Epidermal melanocyte (primary cell): ENCODE data around the gene EPC2.

Source experiments
- DNase-seq: peaks from one replicate; pipeline ENCODE4 v3.0.0; 2011; ENCODE audit warnings: low spot score; ENCODE audit not compliant: insufficient read length

EPC2 gene

DNA sequence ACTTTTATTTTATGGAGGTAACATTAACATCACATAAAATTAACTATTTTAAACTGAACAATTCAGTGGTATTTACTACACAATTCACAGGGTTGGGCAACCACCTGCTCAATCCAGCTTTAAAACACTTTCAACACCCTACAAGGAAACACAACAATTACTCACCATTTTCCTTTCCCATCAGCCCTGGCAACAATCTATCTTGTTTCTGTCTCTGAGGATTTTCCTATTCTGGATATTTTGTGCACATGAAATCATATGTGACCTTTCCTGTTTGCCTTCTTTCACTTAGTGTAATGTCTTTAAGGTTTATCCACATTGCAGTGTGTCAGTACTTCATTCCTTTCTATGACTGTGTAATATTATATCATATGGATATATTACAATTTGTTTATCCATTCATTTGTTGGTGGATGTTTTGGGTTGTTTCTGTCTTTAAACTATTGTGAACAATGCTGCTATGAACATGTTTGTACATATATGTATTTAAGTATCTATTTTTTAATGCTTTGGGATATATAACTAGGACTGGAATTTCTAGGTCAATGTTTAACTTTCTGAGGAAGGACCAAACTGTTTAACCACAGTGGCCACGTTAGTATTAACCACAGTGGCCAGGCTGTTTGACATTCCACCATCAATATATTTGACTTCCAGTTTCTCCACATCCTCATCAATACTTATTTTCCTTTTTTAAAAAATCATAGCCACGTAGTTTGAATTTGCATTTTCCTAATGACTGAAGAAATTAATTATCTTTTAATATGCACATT is 158.1 kb downstream of the EPC2 start:
- no peak for DNase-seq

DNA sequence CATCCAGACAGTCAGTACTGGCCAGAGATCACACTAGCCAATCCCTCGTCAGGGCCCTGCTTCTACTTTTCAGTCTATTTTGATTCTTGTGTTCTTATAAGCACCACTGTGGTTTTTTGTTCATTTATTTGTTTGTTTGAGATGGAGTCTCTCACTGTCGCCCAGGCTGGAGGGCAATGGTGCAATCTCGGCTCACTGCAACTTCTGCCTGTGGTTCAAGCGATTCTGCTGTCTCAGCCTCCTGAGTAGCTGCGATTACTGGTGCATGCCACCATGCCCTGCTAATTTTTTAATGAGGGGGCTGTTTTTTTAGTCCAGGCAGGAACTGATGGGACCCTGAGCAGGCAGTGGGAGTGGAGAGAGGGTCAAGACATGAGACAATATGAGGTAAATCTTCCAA is 165.5 kb downstream of the EPC2 start:
- no peak for DNase-seq

DNA sequence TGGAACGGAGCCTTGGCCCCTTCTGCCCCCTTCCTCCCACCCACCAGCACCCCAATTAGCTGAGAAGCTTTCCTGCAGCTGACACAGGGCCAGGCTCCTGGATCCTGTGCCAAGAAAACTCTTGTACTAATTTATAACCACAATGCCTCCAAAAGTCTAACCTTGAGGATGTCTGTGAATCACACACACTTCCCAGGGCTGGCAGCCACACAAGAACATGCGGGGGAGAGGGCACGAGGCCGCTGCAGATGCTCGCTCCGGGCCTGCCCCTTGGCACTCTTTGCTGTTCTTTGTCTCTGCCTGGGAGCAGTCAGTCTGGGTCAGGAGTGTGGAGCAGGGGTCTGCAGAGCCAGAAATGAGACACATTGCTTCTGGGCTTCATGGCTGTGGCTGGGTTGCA is 167.8 kb downstream of the EPC2 start:
- DNase-seq = no peak

DNA sequence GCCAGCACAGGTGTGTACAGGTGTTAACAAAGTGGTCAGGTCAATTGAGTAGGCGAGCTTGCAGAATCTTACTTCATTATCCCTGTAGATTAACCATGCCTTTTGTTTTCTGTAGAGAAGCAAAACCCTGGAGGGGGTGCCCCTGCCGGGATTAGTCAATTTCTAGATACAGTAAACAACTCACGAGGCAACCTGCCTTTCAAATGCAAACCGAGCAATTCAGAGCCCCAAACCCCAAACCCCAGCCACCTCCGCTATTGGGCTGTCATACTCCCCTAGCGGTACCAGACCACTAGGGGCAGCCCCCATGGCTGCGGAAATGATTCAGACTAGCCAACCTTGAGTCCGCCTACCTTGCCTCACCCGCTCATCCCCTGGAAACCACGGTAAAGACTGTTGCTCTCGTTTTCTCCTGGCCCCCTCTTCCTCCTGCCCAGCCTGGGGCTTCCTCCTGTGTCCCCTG is 169.1 kb downstream of the EPC2 start:
- no peak for DNase-seq

DNA sequence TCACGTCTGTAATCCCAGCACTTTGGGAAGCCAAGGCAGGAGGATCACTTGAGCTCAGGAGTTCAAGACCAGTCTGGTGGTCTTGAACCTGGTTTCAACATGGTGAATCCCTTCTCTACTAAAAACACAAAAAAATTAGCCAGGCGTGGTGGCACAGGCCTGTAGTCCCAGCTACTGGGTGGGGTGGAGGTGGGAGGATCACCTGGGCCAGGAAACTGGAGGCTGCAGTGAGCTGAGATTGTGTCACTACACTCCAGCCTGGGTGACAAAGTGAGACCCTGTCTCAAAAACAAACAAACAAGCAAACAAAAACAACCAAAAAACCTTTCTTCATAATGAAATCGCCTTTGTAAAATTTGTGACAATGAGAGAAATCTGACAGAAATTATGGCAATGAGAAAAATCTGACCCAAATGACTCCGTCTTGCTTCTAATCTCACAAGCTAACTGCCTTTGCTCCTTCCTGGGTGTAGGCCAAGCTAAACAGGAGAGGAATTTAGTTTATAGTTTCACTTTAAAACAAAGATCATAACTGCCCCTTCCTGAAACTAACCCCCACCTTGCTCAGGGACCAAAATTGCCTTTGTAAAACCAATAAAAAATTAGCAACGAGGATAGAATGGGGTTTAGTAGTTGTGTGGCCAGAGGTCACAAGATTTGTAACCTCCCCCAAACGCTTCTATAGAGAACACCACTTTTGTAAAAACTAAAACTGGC is 169.8 kb downstream of the EPC2 start:
- no peak for DNase-seq

DNA sequence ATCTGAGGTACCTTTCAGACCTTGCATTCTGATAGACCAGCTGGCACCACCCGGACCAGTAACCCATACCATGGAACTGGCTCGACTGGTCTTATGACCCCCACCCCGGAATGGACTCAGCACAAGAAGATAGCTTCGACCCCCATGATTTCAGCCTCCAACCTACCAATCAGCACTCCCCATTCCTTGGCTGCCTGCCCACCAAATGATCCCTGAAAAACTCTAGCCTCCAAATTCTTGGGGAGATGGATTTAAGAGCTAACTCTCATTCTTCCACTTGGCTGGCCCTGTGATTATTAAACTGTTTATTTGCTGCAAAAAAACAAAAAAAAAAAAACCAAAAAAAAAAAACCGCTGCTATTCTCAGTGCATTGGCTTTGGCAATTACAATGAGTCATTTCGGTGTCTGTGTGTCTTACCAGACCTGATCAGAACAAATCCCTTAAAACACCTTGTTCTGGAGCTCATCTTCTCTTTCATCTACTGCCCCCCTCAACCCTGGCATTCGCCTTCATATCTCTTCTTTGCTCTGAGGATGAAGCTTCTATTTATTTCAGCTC is 170.4 kb downstream of the EPC2 start:
- DNase-seq = no peak

DNA sequence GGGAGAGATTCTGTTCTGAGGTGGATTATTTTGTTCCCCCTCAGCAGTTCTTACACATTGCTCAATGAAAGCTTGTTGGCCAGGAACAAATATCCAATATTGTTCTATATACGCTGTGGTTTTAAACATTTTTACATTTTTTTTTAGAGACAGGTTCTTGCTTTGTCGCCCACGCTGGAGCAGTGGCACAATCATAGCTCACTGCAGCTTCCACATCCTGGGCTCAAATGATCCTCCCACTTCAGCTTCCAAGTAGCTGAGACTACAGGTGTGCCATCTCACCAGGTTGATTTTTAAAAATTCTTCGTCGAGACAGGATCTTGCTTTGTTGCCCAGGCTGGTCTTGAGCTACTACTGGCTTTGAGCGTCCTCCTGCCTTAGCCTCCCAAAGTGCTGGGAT is 171.6 kb downstream of the EPC2 start:
- DNase-seq = no peak

DNA sequence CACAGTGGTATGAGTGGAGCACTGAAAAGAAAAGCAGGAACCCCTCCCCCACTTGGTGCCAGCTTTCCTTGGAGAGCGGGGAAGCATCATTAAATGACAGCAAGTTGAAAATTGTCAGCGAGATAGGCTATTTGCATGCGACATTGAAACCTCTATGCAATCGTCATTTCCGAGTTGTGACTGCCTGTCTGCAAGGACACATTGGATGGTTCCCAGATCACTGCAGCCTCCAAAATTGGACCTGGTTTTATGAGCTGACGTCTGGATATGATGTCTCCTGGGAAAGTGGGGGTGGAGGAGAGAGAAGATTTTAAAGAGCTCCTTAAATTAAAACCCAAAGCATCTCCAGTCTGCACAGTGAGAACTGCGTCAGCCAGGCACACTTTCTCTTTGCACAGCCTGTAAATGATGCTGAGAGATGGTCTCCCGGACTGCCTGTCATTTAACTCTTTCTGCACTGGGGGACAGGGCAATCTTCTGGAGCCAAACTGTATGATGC is 172.7 kb downstream of the EPC2 start:
- DNase-seq = no peak

DNA sequence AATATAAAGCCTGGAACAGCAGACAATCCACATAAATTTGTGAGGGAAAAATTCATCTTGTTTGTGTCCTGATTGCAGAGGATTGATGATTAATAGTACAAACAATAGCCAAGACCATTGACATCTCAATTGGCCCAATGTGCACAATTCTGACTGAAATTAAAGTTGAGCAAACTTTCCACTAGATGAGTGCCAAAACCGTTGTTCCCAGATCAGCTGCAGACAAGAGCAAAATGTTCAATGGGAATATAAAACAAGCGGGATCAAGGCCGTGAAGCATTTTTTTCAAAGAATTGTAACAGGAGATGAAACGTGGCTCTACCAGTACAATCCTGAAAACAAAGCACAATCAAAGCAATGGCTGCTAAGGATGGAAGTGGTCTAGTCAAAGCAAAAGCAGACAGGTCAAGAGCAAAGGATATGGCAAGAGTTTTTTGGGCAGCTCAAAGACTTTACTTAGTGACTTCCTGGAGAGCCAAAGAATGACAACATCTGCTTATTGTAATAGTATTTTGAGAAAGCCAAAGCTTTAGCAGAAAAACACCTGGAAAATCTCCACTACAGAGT is 174.6 kb downstream of the EPC2 start:
- DNase-seq = no peak

DNA sequence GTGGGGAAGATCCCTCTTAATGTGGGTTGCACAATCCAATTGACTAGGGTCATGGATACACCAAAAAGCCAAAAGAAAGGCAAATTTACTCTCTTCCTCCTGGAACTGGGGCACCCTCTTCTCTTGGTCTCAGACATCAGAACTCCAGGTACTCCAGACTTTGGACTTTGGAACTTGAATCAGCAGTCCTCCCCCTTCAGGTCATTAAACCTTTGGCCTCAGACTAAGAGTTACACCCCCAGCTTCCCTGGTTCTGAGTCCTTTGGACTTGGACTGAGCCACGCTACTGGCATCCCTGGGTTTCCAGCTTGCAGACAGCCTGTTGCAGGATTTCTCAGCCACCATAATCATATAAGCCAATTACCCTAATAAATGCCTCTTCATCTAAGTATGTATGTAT is 179.6 kb downstream of the EPC2 start:
- no peak for DNase-seq

DNA sequence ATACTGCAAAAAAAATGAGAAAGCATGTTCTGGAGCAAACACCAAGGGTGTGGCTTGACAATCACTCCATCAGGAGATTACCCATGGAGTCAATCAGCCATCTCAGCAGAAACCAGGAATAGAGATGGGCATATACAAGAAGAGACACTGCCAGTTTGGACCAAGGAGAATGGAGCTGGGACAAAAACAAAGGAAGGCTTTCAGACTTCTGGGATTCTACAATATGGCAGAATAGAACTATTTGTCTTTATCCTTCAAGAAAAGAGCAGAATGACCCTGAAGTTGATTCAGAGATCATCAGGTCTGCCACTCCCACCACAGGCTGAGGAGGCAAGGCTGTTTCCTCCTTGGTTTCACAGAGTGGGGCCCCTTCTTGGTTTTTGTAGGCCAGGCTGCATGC is 182.2 kb downstream of the EPC2 start:
- no peak for DNase-seq

DNA sequence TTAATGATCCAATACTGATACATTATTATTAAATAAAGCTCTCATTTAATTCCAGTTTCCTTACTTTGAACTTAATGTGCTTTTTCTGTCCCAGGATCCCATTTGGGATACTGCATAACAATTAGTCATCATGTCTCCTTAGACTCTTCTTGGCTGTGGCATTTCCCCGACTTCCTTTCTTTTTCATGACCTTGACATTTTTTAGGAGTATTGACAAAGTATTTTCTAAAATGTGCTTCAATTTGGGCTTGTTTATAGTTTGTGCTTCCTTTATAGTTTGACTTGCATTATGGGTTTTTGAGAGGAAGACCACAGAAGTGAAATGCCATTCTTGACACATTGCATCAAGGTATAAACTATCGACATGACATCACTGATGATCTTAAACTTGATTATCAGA is 184.4 kb downstream of the EPC2 start:
- DNase-seq = no peak

DNA sequence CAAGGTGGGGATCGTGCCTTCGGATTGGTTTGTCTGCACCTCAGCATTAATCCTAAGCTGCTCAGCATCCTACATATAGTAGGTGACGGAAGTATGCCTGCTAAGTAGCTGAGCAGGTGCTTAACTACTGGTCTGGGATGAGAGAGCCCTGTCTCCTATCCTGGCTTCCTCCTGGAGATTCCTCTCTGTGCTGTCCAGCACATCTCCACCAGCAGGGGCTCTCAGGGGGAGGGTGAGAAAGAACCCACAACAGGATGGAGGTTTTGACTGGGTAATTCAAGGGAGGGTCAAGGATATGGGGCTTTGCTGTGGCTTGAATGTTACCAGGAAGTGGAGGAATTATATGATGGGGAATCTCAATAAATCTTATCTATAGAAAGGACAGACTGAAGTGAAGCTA is 185.1 kb downstream of the EPC2 start:
- DNase-seq = no peak

DNA sequence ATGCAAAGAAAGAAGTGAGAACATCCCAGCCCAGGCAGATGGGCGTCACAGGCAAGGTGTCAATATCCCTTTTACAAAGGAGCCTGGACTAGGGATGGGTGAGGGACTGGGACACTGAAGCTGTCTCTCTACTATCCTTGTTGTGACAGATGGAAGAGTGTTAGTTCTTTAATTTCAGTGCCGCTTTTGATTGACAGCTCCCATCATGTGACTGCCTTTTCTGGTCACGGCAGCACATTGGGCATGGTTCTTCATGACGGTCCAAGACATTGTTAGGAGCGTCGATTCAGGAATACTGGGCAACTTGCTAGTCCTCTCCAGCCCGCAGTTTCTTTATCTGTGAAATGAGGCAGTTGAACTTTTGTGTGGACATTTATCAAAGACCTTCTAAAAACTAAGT is 188.1 kb downstream of the EPC2 start:
- no peak for DNase-seq
